K562 treated with DMSO at 1 percent for 24 hours (cell line): ENCODE data around the gene NDUFB10. TPM values are rescaled to one million over a fixed set of nuclear protein-coding genes. Genes with fewer than 3 reads are reported as not detected.

Source experiments
- total RNA-seq: library from RNA; unstranded; fragments of 300-600 nt; gene quantifications from 2 replicates; pipeline ENCODE4 v1.2.3, GENCODE V29; 2022; ENCODE audit warnings: low read depth; ENCODE audit not compliant: insufficient read depth

Gene NDUFB10
- total RNA-seq: 256 and 274 TPM in 2 replicates

DNA sequence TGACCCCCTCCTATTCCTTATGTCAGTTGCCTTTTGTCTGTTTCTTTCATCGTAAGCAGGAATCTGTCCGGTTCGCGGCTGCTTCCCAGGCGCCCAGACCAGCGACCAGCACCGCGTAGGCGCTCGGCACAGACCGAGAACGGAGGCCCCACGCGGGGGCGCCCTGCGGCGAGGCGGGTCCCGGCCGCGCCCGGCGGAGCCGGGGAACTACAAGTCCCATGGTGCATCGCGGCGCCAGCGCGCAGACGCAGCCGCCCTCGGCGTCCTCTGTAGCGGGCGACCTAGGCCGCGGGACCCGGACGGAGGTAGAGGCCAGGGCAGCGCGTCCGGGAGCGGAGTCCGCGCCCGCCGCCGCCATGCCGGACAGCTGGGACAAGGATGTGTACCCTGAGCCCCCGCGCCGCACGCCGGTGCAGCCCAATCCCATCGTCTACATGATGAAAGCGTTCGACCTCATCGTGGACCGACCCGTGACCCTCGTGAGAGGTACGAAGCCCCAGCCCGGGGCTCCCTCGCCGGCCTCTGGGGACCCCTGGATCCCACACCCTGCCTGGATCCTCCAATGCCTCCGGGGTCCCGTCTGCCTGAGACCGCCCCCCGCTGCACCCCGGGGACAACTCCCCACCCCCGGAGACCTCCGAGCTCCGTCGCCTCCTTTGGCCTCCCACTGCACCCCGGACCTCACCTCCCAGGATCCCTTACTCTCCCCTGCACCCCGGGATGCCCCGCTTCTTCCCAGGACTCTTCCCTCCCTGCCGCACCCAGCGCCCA, at the start of gene NDUFB10:
TSS of gene NDUFB10 (plus strand) at position 270 of the 771 bp plus-strand sequence. CDS start at position 357, 87 bp downstream.

GRCh38 chr16:1918351-1919326, 40.7 kb upstream of the NDUFB10 start, which contains the start of gene HS3ST6:
Gene HS3ST6, minus strand, starts transcription at chr16:1918415. Its CDS starts 92 bp downstream, at chr16:1918323.

DNA sequence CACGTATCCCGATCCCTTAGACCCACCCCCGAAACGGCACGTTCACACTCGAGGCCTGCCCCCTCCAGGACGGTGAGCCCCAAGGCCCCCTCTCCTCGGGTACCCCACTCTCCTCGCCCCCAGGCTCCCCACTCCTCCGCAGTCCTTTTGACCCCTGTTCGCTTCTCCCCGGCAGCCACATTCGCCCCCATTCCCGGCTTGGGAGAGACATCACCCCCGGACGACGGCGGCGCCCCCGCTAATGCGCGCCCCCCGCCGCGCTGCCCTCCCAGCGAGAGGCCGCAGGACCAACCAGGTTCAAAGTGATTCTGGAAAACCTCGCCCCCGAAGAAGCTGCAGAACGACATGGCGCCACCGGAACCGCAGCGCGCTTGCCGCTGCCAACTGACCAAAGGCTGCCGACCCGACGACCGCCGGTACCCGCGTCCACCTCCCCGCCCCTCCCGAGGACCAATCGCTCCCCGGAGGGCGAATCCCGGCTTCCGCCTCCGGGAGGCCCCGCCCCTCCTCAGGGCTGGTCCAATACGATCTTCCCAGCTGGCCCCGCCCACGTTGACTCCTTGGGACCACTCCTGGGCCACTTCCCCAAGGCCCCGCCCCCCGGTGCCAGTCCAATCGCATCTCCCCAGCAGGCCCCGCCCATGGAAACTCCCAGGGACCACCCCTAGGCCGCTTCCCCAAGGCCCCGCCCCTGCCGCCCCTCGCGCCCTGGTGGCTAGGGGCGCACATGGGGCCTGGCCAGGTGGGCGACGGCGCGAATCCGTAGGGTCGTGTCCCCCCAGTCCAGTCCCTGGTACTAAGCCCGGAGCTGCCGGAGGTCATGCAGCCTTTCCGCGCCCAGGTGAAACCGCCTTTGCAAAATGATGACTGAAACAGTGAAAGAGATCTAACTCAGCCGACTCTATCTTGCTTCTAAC, 16.3 kb upstream of the NDUFB10 start, which contains the start of gene MSRB1:
TSS of gene MSRB1 (minus strand) at position 390 of the 917 bp plus-strand sequence. CDS start at position 347, 43 bp downstream.

GRCh38 chr16:1964506-1965395, 5.4 kb downstream of the NDUFB10 start, which contains the start of gene RPS2:
Gene RPS2, minus strand, starts transcription at chr16:1964826. Its CDS starts 201 bp downstream, at chr16:1964625.

DNA sequence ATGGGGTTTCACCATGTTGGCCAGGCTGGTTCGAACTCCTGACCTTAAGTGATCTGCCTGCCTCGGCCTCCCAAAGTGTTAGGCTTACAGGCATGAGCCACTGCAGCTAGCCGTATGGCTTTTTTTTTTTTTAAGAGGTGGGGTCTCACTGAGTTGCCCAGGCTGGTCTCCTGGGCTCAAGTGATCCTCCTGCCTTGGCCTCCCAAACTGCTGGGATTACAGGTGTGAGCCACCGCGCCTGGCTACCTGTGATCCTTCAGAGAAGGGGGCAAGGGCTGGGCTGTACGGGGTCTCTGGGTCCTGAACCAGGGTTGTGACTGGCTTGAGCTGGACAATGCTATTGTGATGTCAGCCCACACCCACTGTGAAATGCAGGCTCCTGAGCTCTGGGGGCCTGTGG, 7.1 kb downstream of the NDUFB10 start, which contains the start of gene RNF151:
TSS of gene RNF151 (plus strand) at position 397 of the 400 bp plus-strand sequence. CDS start 26 bp downstream, outside the sequence.

GRCh38 chr16:1971796-1972489, 12.6 kb downstream of the NDUFB10 start, which contains the start of gene TBL3:
Gene TBL3, plus strand, starts transcription at chr16:1972053. Its CDS starts 112 bp downstream, at chr16:1972165.

DNA sequence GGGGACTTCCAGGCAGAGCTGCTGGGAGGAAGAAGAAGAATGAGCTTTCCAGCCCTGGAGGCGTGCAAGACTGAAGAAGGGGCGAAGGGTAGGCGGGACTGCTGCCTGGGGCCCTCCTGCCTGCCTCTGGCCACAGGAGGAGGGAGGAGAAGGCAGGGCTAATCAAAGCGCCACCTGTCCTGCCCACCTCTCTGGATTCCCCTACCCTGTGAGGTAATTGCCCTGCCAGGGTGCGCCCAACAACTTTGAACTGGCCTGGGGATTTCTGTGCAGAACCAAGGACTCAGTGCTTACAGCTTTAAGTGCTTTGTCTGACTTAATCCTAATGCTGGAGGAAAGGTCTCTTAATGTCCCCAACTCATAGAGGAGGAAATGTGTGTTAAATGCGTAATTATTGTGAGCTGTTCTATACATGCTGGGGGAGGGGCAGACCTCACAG, 22.1 kb downstream of the NDUFB10 start, which contains the start of gene NOXO1:
TSS of gene NOXO1 (minus strand) at position 72 of the 439 bp plus-strand sequence. CDS start 290 bp downstream, outside the sequence.

GRCh38 chr16:1983544-1984346, 24.4 kb downstream of the NDUFB10 start, which contains the start of gene GFER:
Gene GFER, plus strand, starts transcription at chr16:1984193. Its CDS starts 26 bp downstream, at chr16:1984219.

DNA sequence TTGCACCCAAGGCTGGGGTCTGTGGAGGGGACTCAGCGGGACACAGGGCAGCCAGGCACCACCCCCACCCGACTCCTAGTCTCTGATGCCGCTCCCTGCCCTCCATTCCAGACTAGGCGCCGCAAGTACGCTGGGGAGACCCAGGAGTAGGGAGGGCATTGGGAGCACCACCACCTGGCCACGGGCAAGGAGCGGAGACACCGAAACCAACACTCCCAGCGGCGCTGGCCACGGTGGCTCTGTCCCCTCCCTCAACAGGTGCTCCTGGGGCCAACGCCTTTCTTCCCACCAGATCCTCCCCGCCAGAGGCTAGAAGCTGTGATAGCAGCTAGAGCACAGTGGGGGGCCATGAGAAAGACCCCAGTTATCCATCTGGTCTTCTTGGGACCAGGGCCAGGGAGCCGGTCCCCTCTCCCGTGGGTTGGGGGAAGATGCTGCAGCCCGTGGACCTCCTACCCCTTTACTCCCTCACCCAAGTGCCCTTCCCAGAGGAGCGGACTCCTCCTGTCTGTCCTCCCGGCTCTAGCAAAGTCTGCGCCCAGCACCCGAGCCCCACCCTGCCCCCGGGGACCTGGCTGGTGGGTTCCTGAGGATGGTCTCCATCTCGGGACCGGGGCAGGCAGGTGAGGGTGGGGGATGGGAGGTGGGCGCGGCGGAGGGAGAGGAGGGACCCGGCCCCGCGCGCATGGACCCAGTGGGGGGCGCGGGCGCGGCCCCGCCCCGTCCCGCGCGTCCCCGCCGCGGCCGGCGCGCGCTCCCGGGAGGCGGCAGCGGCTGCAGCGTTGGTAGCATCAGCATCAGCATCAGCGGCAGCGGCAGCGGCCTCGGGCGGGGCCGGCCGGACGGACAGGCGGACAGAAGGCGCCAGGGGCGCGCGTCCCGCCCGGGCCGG, 30.1 kb downstream of the NDUFB10 start, which contains the start of gene SYNGR3:
TSS of gene SYNGR3 (plus strand) at position 762 of the 892 bp plus-strand sequence. CDS start 133 bp downstream, outside the sequence.

DNA sequence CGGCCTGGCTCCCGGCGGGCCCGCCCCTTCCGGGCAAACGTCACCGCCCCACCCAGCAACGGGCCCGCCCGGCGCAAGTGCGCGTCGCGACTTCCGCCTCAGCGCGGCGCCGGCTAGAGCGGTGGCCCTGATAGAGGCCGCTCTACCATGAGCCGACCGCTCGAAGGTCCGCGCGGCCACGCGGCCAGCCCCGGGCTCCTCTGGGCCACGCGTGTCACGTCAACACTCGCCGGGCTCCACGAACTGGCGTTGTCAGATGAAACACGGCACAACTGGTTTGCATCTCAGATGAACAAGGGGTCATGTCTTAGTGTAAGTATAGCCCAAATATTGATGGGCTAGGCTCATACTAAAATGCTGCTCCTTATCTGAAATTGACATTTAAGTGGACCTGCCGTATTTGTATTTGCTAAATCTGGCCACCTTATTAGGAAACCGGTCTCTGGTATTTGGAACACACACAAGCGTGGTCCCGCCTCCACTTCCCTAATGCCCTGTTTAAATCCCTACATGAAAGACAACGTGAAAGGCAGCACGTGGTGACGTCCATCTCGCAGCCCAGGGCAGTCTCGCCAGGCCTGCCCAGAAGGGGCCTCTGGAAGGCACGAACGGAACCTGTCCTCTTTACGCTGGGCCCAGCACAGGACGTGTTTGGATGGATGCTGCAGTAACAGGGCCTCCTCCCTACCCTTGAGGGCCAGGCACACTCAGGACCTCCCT, 50.6 kb downstream of the NDUFB10 start, which contains the start of gene ZNF598:
TSS of gene ZNF598 (minus strand) at position 31 of the 720 bp plus-strand sequence.

Other genes starting within 250 kb of the NDUFB10 start
- gene NME3, start 188.0 kb upstream of the NDUFB10 start, total RNA-seq: 80.6 and 94.0 TPM in 2 replicates
- 9.7 and 11.0 TPM in 2 replicates for gene EME2, start 186.7 kb upstream of the NDUFB10 start, total RNA-seq
- 209 and 232 TPM in 2 replicates for gene MRPS34, start 186.4 kb upstream of the NDUFB10 start, total RNA-seq
- gene SPSB3, start 177.0 kb upstream of the NDUFB10 start, total RNA-seq: 85.1 and 96.8 TPM in 2 replicates
- 178 and 198 TPM in 2 replicates for gene NUBP2, start 176.6 kb upstream of the NDUFB10 start, total RNA-seq
- 0.36 and 0.50 TPM in 2 replicates for gene IGFALS, start 165.8 kb upstream of the NDUFB10 start, total RNA-seq
- 95.7 and 105 TPM in 2 replicates for gene HAGH, start 132.7 kb upstream of the NDUFB10 start, total RNA-seq
- 30.8 and 34.7 TPM in 2 replicates for gene FAHD1, start 132.3 kb upstream of the NDUFB10 start, total RNA-seq
- gene MEIOB, start 87.4 kb upstream of the NDUFB10 start, total RNA-seq: 40.7 and 42.1 TPM in 2 replicates
- gene HS3ST6, start 41.1 kb upstream of the NDUFB10 start, total RNA-seq: not detected in 2 replicates
- gene MSRB1, start 16.3 kb upstream of the NDUFB10 start, total RNA-seq: 194 and 209 TPM in 2 replicates
- 0.23 and 0.29 TPM in 2 replicates for gene RPL3L, start 4.8 kb upstream of the NDUFB10 start, total RNA-seq
- 6,981 and 7,733 TPM in 2 replicates for gene RPS2, start 5.3 kb downstream of the NDUFB10 start, total RNA-seq
- gene RNF151, start 7.3 kb downstream of the NDUFB10 start, total RNA-seq: not detected in 2 replicates
- 59.5 and 67.9 TPM in 2 replicates for gene TBL3, start 12.5 kb downstream of the NDUFB10 start, total RNA-seq
- not detected in 2 replicates for gene NOXO1, start 21.9 kb downstream of the NDUFB10 start, total RNA-seq
- gene GFER, start 24.7 kb downstream of the NDUFB10 start, total RNA-seq: 56.1 and 57.0 TPM in 2 replicates
- 42.4 and 48.1 TPM in 2 replicates for gene SYNGR3, start 30.4 kb downstream of the NDUFB10 start, total RNA-seq
- 111 and 123 TPM in 2 replicates for gene ZNF598, start 50.3 kb downstream of the NDUFB10 start, total RNA-seq
- gene NPW, start 60.2 kb downstream of the NDUFB10 start, total RNA-seq: 3.2 and 4.2 TPM in 2 replicates
- gene NHERF2, start 67.4 kb downstream of the NDUFB10 start, total RNA-seq: 28.4 and 30.8 TPM in 2 replicates
- gene NTHL1, start 88.3 kb downstream of the NDUFB10 start, total RNA-seq: 31.0 and 36.5 TPM in 2 replicates
- gene TSC2, start 88.4 kb downstream of the NDUFB10 start, total RNA-seq: 69.9 and 72.9 TPM in 2 replicates
- gene PKD1, start 176.4 kb downstream of the NDUFB10 start, total RNA-seq: 95.2 and 111 TPM in 2 replicates
- gene RAB26, start 189.1 kb downstream of the NDUFB10 start, total RNA-seq: 4.4 and 5.8 TPM in 2 replicates
- gene TRAF7, start 196.2 kb downstream of the NDUFB10 start, total RNA-seq: 114 and 120 TPM in 2 replicates
- 2.6 and 3.7 TPM in 2 replicates for gene CASKIN1, start 237.1 kb downstream of the NDUFB10 start, total RNA-seq
- 58.9 and 88.9 TPM in 2 replicates for gene MLST8, start 245.9 kb downstream of the NDUFB10 start, total RNA-seq